ENCODE data around the gene SORCS2.

Gene SORCS2

DNA sequence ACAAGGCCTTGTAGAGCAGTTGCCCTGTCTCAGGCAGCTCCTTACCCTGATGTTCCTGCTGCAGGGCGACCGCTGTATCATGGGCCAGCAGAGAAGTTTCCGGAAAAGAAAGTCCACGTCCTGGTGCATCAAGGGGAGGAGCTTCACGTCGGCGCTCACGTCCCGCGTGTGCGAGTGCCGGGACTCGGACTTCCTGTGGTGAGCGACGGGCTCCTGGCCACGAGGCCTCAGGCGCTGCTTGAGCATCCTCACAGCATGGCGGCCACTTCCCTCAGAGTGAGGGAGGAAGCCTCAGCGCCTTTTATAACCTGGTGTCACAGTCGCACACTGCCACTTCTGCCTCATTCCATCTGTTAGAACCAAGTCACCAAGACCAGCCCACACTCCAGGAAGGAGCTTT is 521.8 kb downstream of the SORCS2 start:
- TF ChIP-seq, protein P1, sequence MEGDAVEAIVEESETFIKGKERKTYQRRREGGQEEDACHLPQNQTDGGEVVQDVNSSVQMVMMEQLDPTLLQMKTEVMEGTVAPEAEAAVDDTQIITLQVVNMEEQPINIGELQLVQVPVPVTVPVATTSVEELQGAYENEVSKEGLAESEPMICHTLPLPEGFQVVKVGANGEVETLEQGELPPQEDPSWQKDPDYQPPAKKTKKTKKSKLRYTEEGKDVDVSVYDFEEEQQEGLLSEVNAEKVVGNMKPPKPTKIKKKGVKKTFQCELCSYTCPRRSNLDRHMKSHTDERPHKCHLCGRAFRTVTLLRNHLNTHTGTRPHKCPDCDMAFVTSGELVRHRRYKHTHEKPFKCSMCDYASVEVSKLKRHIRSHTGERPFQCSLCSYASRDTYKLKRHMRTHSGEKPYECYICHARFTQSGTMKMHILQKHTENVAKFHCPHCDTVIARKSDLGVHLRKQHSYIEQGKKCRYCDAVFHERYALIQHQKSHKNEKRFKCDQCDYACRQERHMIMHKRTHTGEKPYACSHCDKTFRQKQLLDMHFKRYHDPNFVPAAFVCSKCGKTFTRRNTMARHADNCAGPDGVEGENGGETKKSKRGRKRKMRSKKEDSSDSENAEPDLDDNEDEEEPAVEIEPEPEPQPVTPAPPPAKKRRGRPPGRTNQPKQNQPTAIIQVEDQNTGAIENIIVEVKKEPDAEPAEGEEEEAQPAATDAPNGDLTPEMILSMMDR (IDR thresholded peaks at IDR 0.05; ENCODE audit: low read depth, low read length), result no peak
- no peak overlapping the region for H3K4me3 ChIP-seq (ENCODE audit: low read depth, low read length)

DNA sequence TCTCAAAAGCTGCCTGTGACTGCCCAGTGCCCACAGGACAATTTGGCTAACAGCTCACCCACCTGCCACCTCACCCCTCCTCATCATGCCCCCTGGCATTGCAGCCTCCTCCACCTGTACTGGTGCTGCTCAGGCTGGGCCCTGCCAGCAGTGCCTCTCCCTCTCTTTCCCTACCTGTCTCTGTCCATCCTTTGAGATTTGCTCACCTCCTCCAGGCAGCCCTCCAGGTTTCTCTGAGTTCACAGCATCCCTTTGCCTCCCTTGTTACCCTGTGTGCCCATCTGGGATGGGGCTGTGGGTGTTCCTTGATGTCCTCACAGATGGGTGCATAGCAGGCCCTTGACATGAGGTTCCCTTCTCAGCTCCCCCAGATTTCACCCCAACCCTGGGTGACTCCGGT is 522.4 kb downstream of the SORCS2 start:
- TF ChIP-seq, protein P1 (IDR thresholded peaks at IDR 0.05; ENCODE audit: low read depth, low read length), result no peak
- H3K4me3 ChIP-seq (ENCODE audit: low read depth, low read length), result no peak overlapping the region

DNA sequence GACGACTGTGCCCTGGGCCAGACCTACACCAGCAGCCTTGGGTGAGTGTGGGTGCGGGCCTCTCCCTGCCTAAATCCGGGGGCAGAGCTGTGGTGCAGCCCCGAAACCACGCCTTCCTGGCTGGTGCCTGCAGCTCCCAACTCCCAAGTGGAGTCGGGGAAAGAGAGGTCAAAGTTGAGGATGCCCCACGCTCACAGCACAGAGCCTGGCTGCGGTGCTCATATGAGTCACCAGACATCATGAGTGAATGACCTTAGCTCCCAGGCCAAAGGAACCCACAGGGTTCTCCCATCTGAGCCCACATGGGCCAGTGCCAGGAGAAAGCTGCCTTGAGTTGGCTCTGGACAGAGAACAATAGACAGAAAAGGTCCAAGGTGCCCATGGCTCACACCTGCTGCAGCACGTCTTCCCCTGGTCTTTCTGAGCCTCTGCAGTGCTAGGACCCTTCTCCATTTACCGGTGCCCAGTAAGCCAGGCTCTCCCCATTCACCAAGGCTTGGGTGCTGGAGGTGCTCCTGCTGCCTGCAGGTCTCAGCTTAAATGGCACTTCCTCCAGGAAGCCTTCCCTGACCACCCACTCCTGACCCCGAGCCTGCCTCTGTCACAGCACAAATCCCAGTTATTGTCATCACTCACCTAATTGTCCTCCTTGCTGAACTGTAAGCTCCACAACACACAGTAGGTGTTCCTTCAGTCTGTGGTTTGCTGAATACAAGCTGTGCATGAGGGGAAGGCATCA is 523.1 kb downstream of the SORCS2 start:
- H3K4me3 ChIP-seq (ENCODE audit: low read depth, low read length), result no peak overlapping the region
- TF ChIP-seq, protein P1 (IDR thresholded peaks at IDR 0.05; ENCODE audit: low read depth, low read length), result no peak

DNA sequence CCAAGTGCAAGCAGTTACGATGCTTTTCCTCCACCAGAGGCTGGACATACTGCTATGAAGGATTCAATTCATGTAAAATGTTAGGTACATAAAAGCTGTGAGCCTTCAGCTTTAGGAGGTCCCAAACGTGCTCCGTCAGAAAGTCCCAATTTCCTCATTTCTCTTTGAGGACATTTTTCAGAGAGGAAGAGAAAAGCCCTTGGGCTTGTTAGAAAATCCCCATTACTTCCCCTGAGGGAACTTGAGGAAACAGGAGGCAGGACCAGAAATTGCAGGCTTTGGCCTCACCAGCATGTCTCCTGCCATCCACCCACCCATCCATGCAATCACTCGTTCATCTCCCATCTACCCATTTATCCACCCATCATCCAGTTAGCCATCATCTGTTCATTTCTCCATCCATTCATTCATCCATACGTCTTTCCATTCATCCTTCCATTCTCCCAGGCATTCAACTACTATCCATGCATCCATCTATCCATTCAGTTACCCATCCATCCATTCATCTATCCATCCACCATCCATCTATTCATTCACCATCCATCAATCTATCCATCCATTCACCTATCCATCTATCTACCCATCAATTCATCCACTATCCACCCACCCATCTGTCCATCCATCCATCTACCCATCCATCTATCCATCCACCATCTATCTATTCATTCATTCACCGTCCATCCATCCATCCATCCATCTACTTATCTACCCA is 523.8 kb downstream of the SORCS2 start:
- TF ChIP-seq, protein P1 (IDR thresholded peaks at IDR 0.05; ENCODE audit: low read depth, low read length), result no peak
- H3K4me3 ChIP-seq (ENCODE audit: low read depth, low read length), result no peak overlapping the region

DNA sequence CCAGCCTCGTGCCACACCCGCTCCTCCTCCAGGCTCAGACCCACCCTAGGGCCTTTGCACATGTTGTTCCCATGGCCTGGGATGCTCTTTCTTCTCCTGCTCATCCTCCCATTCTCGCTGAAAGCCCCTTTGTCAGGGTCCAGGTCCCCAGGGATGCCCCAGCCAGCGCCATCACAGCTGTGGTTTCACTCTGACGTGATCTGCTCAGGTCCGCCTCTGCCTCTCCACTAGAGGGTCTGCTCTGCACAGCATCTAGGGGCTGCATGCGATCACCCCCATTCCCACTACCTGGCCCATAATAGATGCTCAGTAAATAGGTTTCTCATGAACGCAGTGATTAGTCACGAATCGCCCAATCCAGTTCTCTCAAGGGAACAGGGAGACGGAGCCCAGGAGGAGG is 524.8 kb downstream of the SORCS2 start:
- TF ChIP-seq, protein P1 (IDR thresholded peaks at IDR 0.05; ENCODE audit: low read depth, low read length), result no peak
- no peak overlapping the region for H3K4me3 ChIP-seq (ENCODE audit: low read depth, low read length)

DNA sequence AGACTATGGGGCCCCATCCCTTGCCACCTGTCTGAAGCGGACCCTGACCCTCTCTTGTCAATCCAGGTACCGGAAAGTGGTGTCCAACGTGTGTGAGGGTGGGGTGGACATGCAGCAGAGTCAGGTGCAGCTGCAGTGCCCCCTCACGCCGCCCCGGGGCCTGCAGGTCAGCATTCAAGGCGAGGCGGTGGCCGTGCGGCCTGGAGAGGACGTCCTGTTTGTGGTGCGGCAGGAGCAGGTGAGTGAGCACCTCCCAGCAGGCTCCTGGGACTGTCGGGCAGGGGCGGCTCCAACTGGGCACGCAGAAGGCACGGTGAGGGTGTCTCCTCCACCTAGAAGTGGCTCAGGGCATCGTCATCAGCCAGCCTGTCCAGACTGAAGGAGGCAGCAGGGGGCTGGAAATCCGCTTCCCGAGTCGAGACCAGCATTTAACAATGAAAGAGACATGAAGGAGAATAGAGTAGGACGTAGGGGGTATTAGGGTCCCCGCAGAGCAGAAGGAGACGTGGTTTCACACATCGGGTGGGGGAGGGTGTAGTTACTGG is 525.7 kb downstream of the SORCS2 start:
- TF ChIP-seq, protein P1 (IDR thresholded peaks at IDR 0.05; ENCODE audit: low read depth, low read length), result no peak
- H3K4me3 ChIP-seq (ENCODE audit: low read depth, low read length), result no peak overlapping the region

Measured in WI38 (cell line).